Naive thymus-derived CD4-positive, alpha-beta T cell (primary cell): ENCODE results near the gene PLEKHF1. TPM values are rescaled to one million over a fixed set of nuclear protein-coding genes. Genes with fewer than 3 reads are reported as not detected.
"Not testable (repeated sequence)": the region's sequence is repeated elsewhere in the genome, so short reads cannot be mapped to it uniquely, and the experiment has no call there.

ENCODE experiments used
- ATAC-seq: fragments of 150-1000 bp; cut with Tn5 transposase; 2 replicates; pipeline ENCODE4 v1.10.0; 2021; ENCODE audit warnings: mild to moderate bottlenecking, moderate library complexity
- CTCF ChIA-PET: fragments of 350-600 bp; sonication (Branson Sonifier 250); formaldehyde crosslinking; loops from one replicate; lab custom pipeline; 2021; ENCODE audit warnings: antibody characterized with exemption; lab: Charles Lee
- POLR2A ChIA-PET: fragments of 350-600 bp; sonication (Branson Sonifier 250); formaldehyde crosslinking; loops from one replicate; lab custom pipeline; 2021; ENCODE audit warnings: antibody characterized with exemption, inconsistent platforms; lab: Charles Lee
- DNase-seq, 9 donors: peaks; one replicate each; pipeline versions ENCODE4 v3.0.0 to v3.0.0-alpha.2; 2020 to 2022; ENCODE audit warnings: mixed read lengths in 1 of 9
- H3K27ac ChIP-seq: one replicate; pipeline ENCODE4 v1.7.0; 2013; ENCODE audit warnings: mild to moderate bottlenecking, low read depth, low read length, moderate library complexity
- H3K27me3 ChIP-seq, 2 donors: one replicate each; pipeline ENCODE4 v1.7.0; 2013; ENCODE audit warnings: low read length in 2 of 2, mild to moderate bottlenecking in 2 of 2, moderate library complexity in 2 of 2; ENCODE audit not compliant: control insufficient read depth in 2 of 2, insufficient read depth in 2 of 2
- H3K36me3 ChIP-seq, 3 experiments: 1 replicate in 2 of 3; 2 replicates in 1 of 3; pipeline ENCODE4 v1.7.0; 2013; ENCODE audit warnings: low read length in 3 of 3, mild to moderate bottlenecking in 3 of 3, moderate library complexity in 1 of 3; ENCODE audit not compliant: insufficient read depth in 3 of 3, control insufficient read depth in 2 of 3
- H3K4me1 ChIP-seq, 2 donors: one replicate each; pipeline ENCODE4 v1.7.0; 2013; ENCODE audit warnings: low read length in 2 of 2, mild to moderate bottlenecking in 2 of 2, moderate library complexity in 1 of 2; ENCODE audit not compliant: control insufficient read depth in 2 of 2, insufficient read depth in 2 of 2
- H3K4me3 ChIP-seq: 2 replicates; pipeline ENCODE4 v1.7.0; 2013; ENCODE audit warnings: mild to moderate bottlenecking, low read length
- H3K9me3 ChIP-seq, 3 experiments: 1 replicate in 2 of 3; 2 replicates in 1 of 3; pipeline ENCODE4 v1.7.0; 2013; ENCODE audit warnings: low read length in 3 of 3; ENCODE audit not compliant: control insufficient read depth in 2 of 3
- H3K27ac Mint-ChIP-seq, 9 donors: one replicate each; pipeline ENCODE4 v1.8.0; 2020 to 2022; ENCODE audit warnings: mixed read lengths in 9 of 9, mild to moderate bottlenecking in 8 of 9, moderate library complexity in 5 of 9, inconsistent platforms in 2 of 9
- H3K27me3 Mint-ChIP-seq, 5 donors: one replicate each; pipeline ENCODE4 v1.8.0; 2021 to 2022; ENCODE audit warnings: mixed read lengths in 5 of 5, mild to moderate bottlenecking in 1 of 5
- H3K36me3 Mint-ChIP-seq, 5 donors: one replicate each; pipeline ENCODE4 v1.8.0; 2020 to 2022; ENCODE audit warnings: mixed read lengths in 5 of 5, mild to moderate bottlenecking in 3 of 5, inconsistent platforms in 1 of 5
- H3K4me1 Mint-ChIP-seq, 7 donors: one replicate each; pipeline ENCODE4 v1.8.0; 2020 to 2022; ENCODE audit warnings: mixed read lengths in 7 of 7, mild to moderate bottlenecking in 3 of 7, inconsistent platforms in 1 of 7
- H3K4me3 Mint-ChIP-seq, 10 donors: one replicate each; pipeline ENCODE4 v1.8.0; 2020 to 2022; ENCODE audit warnings: mild to moderate bottlenecking in 10 of 10, mixed read lengths in 10 of 10, moderate library complexity in 6 of 10, inconsistent platforms in 2 of 10
- H3K9me3 Mint-ChIP-seq, 11 donors: one replicate each; pipeline ENCODE4 v1.8.0; 2020 to 2022; ENCODE audit warnings: mixed read lengths in 11 of 11, mild to moderate bottlenecking in 4 of 11, inconsistent platforms in 1 of 11, moderate library complexity in 1 of 11
- intact Hi-C, 2 donors: fragments of 100-400 bp; cut with micrococcal nuclease; formaldehyde crosslinking; loops; one replicate each; pipeline ENCODE4 v1.15.1; 2023
- polyA plus RNA-seq, 2 donors: library from polyadenylated mRNA; unstranded; fragments of 300-500 nt; fragmentation: Illumina TruSeq; gene quantifications; one replicate each; pipeline ENCODE4 v1.2.3, GENCODE V29; 2021
- total RNA-seq, 6 experiments: library from RNA in 5 of 6; stranded (reverse) in 5 of 6; gene quantifications; 1 replicate in 5 of 6; 2 replicates in 1 of 6; pipeline ENCODE4 v1.2.3 and lab custom pipeline; 2021 to 2026

The PLEKHF1 gene
- total and polyA plus RNA-seq, 7 experiments from 2014 or later, result 11.1 to 47.2 (median 17.5) TPM

GRCh38 chr19:29670255-29670654 is 5.0 kb downstream of the PLEKHF1 start:
- no peaks in the 10 kb centered on the region for H3K27me3 ChIP-seq
- H3K36me3 ChIP-seq, result peaks cover 8 to 23% (median 8%) of the 10 kb centered on the region in 3 experiments
- H3K4me3 ChIP-seq, result no peak overlapping the region
- peaks cover 0 to 56% (median 7%) of the 10 kb centered on the region in 5 donors for H3K36me3 Mint-ChIP-seq
- H3K27me3 Mint-ChIP-seq, result no peaks in the 10 kb centered on the region
- peak overlapping the region; percentile 77 to 93 (median 84) for H3K4me3 Mint-ChIP-seq
- H3K27ac ChIP-seq, result peak overlapping the region; percentile 94
- H3K4me1 Mint-ChIP-seq, result peaks cover 56 to 85% (median 73%) of the 10 kb centered on the region in 7 donors
- intact Hi-C loops, result loop anchor here in 1 of 2 donors (5.0 kb wide), 1 partner anchor 272 kb away; the partner anchor contains the start of gene URI1
- DNase-seq (no peak), ATAC-seq (no peak)
- ChIA-PET CTCF (interaction anchor here (3.5 kb wide), 1 partner anchor 45 kb away, joined by 35 read pairs; the partner anchor contains the start of gene C19orf12), POLR2A (no interaction called here)
- peak overlapping the region; percentile 79 to 100 (median 98) for H3K27ac Mint-ChIP-seq
- no peaks in the 10 kb centered on the region for H3K9me3 ChIP-seq
- peaks cover 82 to 83% of the 10 kb centered on the region in 2 donors for H3K4me1 ChIP-seq
- H3K9me3 Mint-ChIP-seq, result peaks cover 0 to 2% (median 0%) of the 10 kb centered on the region in 11 donors

GRCh38 chr19:29671026-29671392 is 5.7 kb downstream of the PLEKHF1 start:
- intact Hi-C loops, result loop anchor here (1.0 to 5.0 kb wide), 3 partner anchors 9 to 271 kb away; partner anchors contain the start of gene URI1 (in 1 of the 2)
- Histone ChIP-seq H3K27ac (peak overlapping the region; percentile 94), H3K36me3 (peaks cover 11 to 24% (median 12%) of the 10 kb centered on the region in 3 experiments), H3K4me3 (peak overlapping the region; percentile 50), H3K4me1 (peaks cover 89 to 90% of the 10 kb centered on the region in 2 donors)
- H3K9me3 ChIP-seq, DNase-seq, ATAC-seq, H3K27me3 Mint-ChIP-seq, H3K9me3 Mint-ChIP-seq, H3K27me3 ChIP-seq: not testable (repeated sequence)
- H3K4me1 Mint-ChIP-seq, result peaks cover 58 to 93% (median 79%) of the 10 kb centered on the region in 7 donors
- POLR2A ChIA-PET, result interaction anchor here (0.8 to 10.0 kb wide), 10 partner anchors 6 to 166 kb away, joined by 3 to 150 read pairs (median 14); partner anchors contain the start of genes C19orf12, PLEKHF1 and POP4
- CTCF ChIA-PET, result interaction anchor here (0.6 to 3.5 kb wide), 7 partner anchors 19 to 203 kb away, joined by 3 to 36 read pairs (median 15); partner anchors contain the start of genes C19orf12 and POP4
- peak overlapping the region; percentile 78 to 93 (median 82) for H3K4me3 Mint-ChIP-seq
- peak overlapping the region; percentile 90 to 100 (median 98) for H3K27ac Mint-ChIP-seq
- H3K36me3 Mint-ChIP-seq, result peaks cover 0 to 56% (median 7%) of the 10 kb centered on the region in 5 donors

- ATAC-seq (peak; percentile 72), DNase-seq (peak in 8 of 9 donors; percentile 65 to 83 (median 76))
- Mint-ChIP-seq H3K4me3 (peak overlapping the region; percentile 78 to 93 (median 82)), H3K4me1 (peaks cover 60 to 96% (median 83%) of the 10 kb centered on the region in 7 donors), H3K9me3 (peaks cover 0 to 2% (median 0%) of the 10 kb centered on the region in 11 donors), H3K36me3 (peaks cover 0 to 58% (median 7%) of the 10 kb centered on the region in 5 donors), H3K27me3 (no peaks in the 10 kb centered on the region), H3K27ac (peak overlapping the region; percentile 90 to 100 (median 98))
- H3K4me3 ChIP-seq, result peak overlapping the region; percentile 50
- peak overlapping the region; percentile 94 for H3K27ac ChIP-seq
- H3K36me3 ChIP-seq, result peaks cover 11 to 25% (median 12%) of the 10 kb centered on the region in 3 experiments
- no peaks in the 10 kb centered on the region for H3K27me3 ChIP-seq
- no peaks in the 10 kb centered on the region for H3K9me3 ChIP-seq
- CTCF ChIA-PET, result interaction anchor here (0.9 to 3.5 kb wide), 10 partner anchors 10 to 202 kb away, joined by 3 to 36 read pairs (median 10); partner anchors contain the start of genes C19orf12 and POP4
- intact Hi-C loops, result loop anchor here (1.0 to 5.0 kb wide), 5 partner anchors 9 to 271 kb away; partner anchors contain the start of genes C19orf12 (in 2 of the 2) and URI1 (in 1 of the 2)
- peaks cover 95 to 96% of the 10 kb centered on the region in 2 donors for H3K4me1 ChIP-seq
- POLR2A ChIA-PET, result interaction anchor here (0.8 to 10.0 kb wide), 10 partner anchors 7 to 166 kb away, joined by 3 to 150 read pairs (median 14); partner anchors contain the start of genes C19orf12, PLEKHF1 and POP4
Observed at GRCh38 chr19:29671393-29672160, 6.3 kb downstream of the PLEKHF1 start.

GRCh38 chr19:29672319-29672932 is 7.2 kb downstream of the PLEKHF1 start:
- POLR2A ChIA-PET, result interaction anchor here (0.6 to 10.0 kb wide), 11 partner anchors 8 to 160 kb away, joined by 3 to 150 read pairs (median 12); partner anchors contain the start of genes C19orf12, PLEKHF1 and POP4
- DNase-seq (peak in 2 of 9 donors; percentile 26 to 36), ATAC-seq (no peak)
- Mint-ChIP-seq H3K27ac (peak overlapping the region; percentile 90 to 100 (median 98)), H3K9me3 (peaks cover 0 to 2% (median 0%) of the 10 kb centered on the region in 11 donors), H3K36me3 (peaks cover 0 to 52% (median 7%) of the 10 kb centered on the region in 5 donors), H3K4me1 (peaks cover 63 to 96% (median 84%) of the 10 kb centered on the region in 7 donors), H3K4me3 (peak overlapping the region; percentile 78 to 93 (median 84)), H3K27me3 (no peaks in the 10 kb centered on the region)
- H3K4me3 ChIP-seq, result peak overlapping the region; percentile 50
- peaks cover 11 to 32% (median 12%) of the 10 kb centered on the region in 3 experiments for H3K36me3 ChIP-seq
- H3K27me3 ChIP-seq, result no peaks in the 10 kb centered on the region
- no peaks in the 10 kb centered on the region for H3K9me3 ChIP-seq
- intact Hi-C loops, result loop anchor here (2.0 to 5.0 kb wide), 3 partner anchors 42 to 270 kb away; partner anchors contain the start of genes C19orf12 (in 2 of the 2) and URI1 (in 1 of the 2)
- H3K4me1 ChIP-seq, result peaks cover 98 to 99% of the 10 kb centered on the region in 2 donors
- CTCF ChIA-PET, result interaction anchor here (0.9 to 3.5 kb wide), 12 partner anchors 9 to 202 kb away, joined by 3 to 36 read pairs (median 6); partner anchors contain the start of genes C19orf12 and POP4
- H3K27ac ChIP-seq, result peak overlapping the region; percentile 94

- peaks cover 0 to 2% (median 0%) of the 10 kb centered on the region in 11 donors for H3K9me3 Mint-ChIP-seq
- no peaks in the 10 kb centered on the region for H3K27me3 ChIP-seq
- H3K4me1 Mint-ChIP-seq, result peaks cover 61 to 96% (median 84%) of the 10 kb centered on the region in 7 donors
- no peaks in the 10 kb centered on the region for H3K27me3 Mint-ChIP-seq
- H3K36me3 ChIP-seq, result peaks cover 11 to 34% (median 12%) of the 10 kb centered on the region in 3 experiments
- peak; percentile 92 for ATAC-seq
- H3K4me3 ChIP-seq, result peak overlapping the region; percentile 50
- POLR2A ChIA-PET, result interaction anchor here (0.6 to 10.0 kb wide), 11 partner anchors 8 to 159 kb away, joined by 3 to 150 read pairs (median 12); partner anchors contain the start of genes C19orf12, PLEKHF1 and POP4
- intact Hi-C loops, result loop anchor here (1.0 to 5.0 kb wide), 5 partner anchors 8 to 269 kb away; partner anchors contain the start of genes C19orf12 (in 2 of the 2), PLEKHF1 (in 1 of the 2), POP4 (in 1 of the 2) and URI1 (in 1 of the 2)
- H3K27ac Mint-ChIP-seq, result peak overlapping the region; percentile 90 to 100 (median 98)
- CTCF ChIA-PET, result interaction anchor here (0.9 to 3.5 kb wide), 10 partner anchors 8 to 66 kb away, joined by 3 to 36 read pairs (median 10); partner anchors contain the start of genes C19orf12, PLEKHF1 and POP4
- peaks cover 0 to 47% (median 7%) of the 10 kb centered on the region in 5 donors for H3K36me3 Mint-ChIP-seq
- DNase-seq, result peak; percentile 60 to 93 (median 90)
- peaks cover 97 to 98% of the 10 kb centered on the region in 2 donors for H3K4me1 ChIP-seq
- peak overlapping the region; percentile 78 to 93 (median 84) for H3K4me3 Mint-ChIP-seq
- H3K27ac ChIP-seq, result peak overlapping the region; percentile 94
- H3K9me3 ChIP-seq, result no peaks in the 10 kb centered on the region
Observed at GRCh38 chr19:29672933-29673336, 7.7 kb downstream of the PLEKHF1 start.
